GM19395 (cell line): ENCODE data around the gene DEXI.
"Not testable (repeated sequence)": the region's sequence is repeated elsewhere in the genome, so short reads cannot be mapped to it uniquely, and the experiment has no call there.

ENCODE experiments used
- ATAC-seq: cut with Tn5 transposase; IDR thresholded peaks from one replicate; pipeline ENCODE4 v1.9.1; 2021; ENCODE audit warnings: mild to moderate bottlenecking, moderate library complexity; ENCODE audit not compliant: unreplicated experiment

The DEXI gene

DNA sequence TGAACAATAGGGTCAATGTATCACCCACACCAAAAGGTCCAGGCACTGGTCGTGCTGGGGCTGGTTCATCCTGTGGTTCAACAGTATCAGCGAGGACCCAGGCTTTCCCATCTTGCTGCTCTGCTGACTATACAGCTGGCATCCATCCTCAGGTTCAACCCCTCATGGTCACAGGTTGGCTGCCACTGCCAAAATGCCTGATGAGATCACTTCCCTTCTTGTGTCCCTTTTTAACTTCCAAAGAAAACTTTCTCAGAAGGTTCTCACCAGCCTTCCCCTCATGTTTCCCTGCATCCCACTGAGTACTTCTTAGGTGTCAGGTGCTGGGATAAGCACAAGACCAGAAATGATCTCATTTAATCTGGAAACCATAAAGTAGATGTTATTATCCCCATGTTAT, 27.8 kb upstream of the DEXI start:
- ATAC-seq = no peak

DNA sequence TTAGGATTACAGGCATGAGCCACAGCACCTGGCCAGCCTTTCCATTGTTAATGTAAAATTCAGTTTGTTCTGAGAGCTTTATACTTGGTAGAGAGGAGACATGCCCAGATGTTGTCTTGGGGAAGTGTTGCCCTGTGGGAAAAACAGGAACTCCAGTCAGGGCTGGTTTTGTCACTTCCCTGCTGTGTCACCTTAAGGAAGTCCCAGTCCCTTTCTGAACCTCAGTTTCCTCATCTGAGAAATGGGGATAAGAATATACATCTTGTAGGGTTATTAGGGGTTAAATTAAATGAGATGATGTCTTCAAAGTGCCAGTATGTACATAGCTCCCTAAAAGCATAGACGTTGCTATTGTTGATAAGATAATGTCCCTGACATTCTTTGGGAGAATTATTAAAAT, 27.3 kb upstream of the DEXI start:
- ATAC-seq = no peak

DNA sequence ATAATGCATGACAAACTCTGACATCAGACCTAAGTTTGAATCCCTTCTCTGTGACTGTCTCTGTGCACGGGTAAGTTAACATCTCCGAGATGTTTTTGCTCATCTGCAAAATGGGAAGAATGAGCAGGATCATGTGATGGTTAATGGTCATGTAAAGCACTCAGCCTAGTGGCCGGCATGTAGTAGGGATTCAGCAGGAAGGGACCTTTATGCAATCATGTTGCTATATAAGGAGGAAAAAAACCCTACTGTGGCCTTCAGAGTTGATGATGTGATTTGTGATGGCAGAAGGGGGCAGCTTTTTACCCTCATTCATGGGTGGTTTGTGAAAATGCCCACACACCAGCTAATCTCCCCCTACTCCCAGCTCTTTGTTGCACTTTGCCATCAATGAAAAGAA, 26.2 kb upstream of the DEXI start:
- no peak for ATAC-seq

DNA sequence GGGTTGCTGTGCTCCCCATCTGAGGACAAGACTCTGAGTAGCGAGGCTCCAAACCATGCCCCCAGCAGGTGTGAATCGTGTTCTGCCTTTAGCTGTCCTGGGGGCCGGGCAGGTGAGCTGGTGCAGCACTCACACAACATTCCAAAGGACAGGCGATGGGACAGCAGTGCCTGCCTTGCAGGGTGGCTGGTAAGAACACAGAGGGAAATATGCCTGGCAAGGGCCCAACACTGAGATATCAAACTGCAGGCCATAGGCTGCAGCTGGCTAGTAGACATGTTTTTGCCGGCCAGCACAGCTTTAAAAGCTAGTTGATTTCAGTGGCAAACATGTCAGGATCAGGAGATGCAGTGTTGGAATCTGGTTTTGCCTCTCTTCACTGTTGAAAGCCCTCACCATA, 25.7 kb upstream of the DEXI start:
- ATAC-seq = no peak

DNA sequence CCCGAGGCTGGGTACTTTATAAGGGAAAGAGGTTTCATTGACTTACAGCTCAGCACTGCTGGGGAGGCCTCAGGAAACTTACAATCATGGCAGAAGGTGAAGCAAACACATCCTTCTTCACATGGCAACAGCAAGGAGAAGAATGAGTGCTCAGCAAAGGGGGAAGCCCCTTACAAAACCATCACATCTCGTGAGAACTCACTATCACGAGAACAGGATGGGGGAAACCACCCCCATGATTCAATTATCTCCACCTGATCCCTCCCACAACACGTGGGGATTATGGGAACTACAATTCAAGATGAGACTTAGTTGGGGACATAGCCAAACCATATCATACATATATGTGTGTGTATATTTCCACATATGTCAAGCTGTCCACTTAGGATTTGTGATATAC, 24.3 kb upstream of the DEXI start:
- not testable (repeated sequence) for ATAC-seq

DNA sequence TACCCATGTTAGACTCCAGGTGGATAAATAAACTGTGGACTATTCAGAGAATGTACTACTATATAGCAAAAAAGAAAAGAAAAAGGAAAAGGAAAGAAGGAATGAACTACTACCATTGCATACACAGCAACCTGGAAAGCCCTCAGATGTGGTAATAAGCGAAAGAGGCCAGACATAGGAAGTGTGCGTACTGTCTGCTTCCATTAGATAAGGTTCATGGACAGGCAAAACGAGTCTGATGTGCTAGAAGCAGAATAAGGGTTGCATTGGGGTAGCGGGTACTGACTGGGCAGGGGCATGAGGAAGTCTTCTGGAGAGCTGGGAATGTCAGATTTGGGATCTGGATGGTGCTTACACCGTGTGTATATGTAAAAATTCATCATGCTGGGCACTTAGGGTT, 23.9 kb upstream of the DEXI start:
- no peak for ATAC-seq

DNA sequence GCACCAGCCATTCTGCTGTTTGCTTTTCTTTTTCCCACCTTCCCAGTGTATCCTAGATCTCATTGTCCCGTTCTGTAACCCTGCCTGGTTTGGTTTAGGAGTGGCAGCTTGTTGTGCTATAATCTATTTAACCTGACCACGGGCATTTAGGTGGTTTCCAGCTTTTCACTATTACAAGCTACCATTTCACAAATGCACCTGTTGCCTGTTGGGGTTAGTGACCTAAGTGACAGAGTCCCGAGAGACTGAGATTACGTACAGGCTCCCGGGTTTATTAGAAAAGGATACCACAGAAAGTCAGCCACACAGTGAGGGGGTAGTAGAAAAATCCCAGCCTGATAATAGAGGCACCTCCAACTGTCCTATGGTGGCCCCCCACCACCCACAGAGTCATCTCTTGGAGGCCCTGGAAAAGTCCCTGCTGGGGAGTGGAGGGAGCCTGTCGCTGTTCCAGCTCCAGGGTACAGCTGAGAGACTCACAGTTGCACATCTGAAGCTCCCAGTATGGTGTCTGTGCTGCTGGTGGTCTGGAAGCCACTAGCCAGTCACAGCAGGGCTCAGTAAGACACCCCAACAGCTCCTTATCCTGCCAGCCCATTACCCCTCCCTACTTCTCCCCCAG, 23.3 kb upstream of the DEXI start:
- peak; percentile 75 for ATAC-seq

DNA sequence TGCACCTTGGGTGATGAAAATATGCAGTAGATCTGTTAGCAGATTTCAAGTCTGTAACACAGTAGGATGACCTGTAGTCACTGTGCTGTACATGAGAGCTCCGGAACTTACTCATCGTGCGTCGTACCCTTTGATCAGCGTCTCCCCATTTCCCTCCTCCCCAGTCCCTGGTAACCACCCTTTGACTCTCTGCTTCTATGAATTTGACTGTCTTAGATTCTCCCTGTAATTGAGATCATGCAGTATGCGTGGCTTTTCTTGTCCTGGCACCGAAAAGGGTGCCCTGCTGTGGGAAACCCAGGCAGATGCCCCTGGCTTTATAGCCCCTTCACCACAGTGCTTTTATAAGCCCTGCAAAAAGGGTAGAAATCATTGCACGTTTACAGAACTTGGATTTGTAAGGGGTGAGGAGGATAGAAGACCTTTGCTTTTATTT, 22.6 kb upstream of the DEXI start:
- ATAC-seq = peak; percentile 46

DNA sequence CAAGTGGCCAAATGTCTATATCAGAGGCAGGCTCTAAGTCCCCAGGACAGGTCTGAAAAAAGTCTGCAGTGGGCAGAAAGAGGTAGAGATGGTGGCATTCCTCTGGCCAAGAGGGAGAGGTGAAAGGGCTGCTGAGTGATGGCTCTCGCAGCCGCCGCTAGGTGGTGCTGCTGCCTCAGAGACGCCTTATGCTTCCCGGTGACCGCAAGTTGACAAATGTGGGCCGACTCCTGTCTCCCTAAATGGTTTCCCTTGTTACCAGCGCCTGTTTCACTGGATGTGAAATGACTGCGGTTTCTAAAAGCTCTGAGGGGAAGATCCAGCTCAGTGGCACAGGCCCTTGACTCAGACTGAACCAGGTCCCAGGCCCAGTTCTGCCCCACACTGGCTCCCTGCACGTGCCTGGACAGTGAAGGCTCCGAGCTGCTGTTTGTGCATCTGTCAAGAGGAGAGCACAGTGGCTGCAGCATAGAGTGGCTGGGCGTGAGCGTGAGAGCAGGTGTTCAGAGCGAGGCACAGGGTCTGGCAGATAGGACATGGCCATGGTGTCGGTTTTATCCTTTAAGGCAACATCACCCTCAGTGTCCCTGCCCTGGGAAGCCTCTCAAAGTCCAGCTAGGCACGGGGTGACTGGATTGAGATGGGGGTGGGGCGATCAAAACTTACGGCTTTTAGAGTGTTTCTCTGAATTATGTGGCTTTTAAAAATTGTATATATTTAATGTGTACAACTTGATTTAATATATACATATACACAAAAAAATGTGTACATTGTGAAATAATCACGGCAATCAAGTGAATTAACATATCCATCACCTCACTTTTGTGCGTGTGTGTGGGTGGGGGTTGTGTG, 22.0 kb upstream of the DEXI start:
- ATAC-seq = no peak

DNA sequence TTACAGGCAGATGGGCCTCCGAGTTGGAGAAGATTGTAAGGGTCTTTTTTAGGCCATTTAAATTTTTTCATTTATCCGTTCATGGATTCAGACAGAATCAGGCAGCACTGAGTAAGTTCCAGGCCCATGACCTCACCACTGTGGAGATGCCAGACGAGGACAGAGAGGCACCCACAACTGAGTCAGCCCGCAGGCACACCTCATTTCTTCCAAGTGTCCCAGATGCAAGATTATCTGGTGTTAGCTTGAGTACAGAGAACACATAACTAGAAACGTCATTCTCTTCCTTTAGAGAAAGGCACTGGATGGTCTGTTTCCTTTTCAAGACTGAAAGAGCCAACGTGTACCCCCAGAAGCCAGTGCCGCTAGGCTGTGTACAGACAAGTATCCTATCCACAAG, 19.0 kb upstream of the DEXI start:
- ATAC-seq = no peak

DNA sequence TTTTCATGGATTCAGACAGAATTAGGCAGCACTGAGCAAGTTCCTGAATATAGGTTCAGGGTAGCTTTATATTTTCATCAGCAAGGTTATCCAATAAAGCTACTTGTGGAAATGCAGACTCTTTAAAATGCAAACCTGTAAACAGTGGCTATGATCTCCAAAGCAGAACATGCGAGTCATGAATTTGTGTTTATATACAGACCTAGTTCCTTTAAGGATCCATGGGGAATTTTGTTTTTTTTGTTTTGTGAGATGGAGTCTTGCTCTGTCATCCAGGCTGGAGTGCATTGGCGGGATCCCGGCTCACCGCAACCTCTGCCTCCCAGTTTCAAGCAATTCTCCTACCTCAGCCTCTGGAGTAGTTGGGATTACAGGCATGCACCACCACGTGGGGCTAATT, 16.9 kb upstream of the DEXI start:
- ATAC-seq = no peak

DNA sequence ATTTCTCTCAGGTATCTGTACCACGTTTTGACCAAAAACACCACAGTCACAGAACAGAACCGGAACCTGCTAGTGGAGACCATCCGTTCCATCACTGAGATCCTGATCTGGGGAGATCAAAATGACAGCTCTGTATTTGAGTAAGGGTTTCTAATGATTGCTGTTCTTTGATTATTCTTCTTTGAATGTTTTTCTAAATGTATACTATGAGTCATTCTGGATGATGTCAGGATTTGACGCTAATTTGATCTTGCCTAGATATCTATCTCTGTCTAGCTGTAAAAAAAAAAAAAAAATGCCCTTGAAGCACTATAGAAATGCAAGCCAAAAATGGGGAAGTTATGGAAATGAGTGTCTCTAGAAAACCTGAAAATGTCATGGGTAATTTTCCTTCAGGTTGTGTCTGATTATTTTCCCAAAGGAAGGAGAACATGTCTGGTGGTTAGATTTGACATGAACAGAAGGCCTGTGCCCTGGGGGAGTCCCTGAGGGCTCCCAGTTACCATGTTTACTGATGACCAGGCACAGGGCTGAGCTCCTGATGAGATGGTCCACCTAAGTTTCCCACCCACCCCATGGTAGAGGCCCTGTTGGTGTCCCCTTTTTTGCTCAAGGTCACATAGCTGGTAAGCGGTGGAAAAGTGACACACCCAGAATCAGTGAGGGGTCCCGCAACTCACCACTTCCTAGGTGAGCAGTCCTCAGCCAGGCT, 15.7 kb upstream of the DEXI start:
- no peak for ATAC-seq

DNA sequence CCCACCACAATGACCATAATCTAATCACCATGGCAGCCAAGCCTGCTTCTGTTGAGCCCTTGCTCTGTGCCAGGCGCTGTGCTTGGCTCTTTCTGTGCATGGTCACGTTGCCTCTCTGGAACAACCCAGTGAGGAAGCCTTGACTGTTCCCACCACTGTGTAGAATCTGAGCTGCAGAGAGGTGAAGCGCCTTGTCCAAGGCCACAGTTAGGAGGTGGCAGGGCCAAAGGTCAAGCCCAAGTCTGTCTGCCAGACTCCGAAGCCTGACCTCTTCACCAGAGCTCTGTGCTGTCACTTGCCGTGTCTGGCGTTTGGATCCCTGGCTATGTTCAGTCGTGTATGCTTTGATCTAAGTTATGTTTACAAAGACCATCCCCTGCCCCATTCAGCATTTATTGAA, 12.6 kb upstream of the DEXI start:
- no peak for ATAC-seq

DNA sequence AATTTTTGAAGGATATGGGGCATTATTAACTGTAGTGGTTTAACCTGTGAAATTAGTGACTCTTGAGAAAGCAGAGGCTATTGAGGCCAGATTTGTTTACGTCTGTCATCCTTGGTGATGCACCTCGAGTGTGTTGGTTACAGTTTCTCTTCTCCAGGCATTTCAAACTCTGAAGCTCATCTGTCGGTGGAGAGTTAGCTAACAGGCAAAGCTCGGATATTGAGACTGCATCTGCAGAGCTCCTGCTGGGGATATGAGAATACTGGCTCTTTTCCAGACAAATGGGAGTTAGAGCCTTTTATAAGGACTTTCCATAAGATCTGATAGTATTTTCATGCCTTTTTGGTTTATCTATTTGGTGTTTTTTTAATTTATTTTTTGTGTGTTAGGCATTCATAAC, 8.8 kb upstream of the DEXI start:
- no peak for ATAC-seq

DNA sequence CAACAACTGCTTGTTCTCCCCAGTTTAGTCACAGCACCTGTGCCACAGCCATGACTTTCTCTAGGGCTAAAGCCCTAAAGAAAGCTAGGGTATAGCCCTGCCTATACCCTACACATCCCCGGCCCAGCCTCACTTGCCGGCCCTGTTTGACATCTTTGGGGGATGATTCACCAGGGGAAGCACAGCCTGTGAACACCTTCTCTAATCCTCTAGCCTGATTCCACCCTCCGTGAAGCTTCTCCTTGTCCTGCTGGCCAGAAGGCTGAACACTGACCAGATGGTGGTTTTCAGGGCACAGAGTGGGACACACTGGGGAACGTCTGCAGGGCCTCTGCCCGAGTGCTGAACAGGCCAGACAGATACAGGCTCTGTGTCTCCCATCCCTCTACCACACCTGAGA, 8.1 kb upstream of the DEXI start:
- no peak for ATAC-seq

DNA sequence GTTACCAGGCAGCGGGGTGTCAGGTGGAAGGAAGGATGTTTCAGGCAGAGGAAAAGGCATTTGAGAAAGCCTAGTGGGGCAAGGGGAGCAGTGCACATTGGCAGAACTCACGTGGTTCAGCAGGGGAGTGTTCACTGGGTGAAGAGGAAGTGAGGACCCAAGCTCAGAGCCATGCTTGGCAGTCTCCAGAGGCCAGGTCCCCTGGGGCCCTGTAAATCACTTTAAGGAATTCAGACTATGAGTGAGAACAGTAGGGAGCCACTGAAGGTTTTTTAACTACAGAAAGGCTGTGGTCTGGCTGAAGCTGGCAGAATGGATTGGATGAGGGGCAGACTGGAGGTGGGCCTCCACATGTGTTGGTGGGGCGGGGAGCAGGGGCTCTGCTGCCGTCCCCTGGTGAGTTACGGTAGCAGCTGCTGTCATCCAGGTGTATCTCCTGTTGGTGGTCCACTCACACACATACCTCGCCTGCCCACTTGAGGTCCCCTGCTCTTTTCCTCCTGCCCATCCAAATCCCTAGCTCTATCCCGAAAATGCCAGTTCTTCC, 7.2 kb upstream of the DEXI start:
- ATAC-seq = peak; percentile 68

DNA sequence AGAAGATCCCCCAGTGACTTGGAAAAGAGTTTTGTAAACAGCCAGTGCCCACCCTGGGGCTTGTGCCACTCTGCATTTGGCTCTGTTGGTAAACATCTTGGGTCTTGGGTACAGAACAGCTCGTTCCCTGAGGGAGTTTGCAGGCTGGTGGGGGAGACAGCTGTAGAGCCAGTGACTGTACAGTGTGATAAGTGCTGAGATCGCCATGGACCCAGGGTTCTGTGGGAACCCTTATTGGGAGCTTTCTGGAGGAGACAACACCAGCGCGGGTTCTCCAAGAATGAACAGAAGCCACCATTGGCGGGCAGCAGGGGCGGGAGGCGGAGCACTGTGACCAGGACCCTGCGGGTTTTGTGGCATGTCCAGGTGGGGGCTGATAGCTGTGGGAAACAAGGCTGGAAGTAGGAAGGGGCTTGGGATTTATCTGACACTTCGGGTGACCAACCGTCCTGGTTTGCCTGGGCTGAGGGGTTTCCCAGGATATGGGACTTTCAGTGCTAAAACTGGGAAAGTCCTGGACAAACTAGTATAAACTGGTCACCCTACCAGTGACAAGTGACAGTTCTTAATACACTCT, 5.0 kb upstream of the DEXI start:
- ATAC-seq = no peak

DNA sequence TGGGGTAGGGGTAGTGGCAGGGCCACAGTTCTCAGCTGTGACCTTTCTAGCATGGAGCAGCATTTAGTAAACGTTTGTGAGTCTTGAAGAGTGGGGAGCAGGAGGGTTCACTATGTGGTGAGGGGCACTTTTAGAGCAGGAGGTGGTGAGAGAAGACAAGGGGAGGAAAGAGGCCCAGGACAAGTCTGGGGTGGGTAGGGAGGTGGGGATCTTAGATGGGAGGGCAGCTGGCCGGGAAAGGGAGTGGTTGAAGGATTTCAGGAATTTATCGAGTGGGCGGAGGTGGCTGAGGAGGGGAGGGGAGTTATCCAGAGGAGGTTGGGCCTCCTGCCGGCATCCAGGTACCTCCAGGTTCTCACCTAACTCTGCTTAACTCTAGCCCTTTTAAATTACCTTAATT, 4.0 kb upstream of the DEXI start:
- ATAC-seq = no peak

DNA sequence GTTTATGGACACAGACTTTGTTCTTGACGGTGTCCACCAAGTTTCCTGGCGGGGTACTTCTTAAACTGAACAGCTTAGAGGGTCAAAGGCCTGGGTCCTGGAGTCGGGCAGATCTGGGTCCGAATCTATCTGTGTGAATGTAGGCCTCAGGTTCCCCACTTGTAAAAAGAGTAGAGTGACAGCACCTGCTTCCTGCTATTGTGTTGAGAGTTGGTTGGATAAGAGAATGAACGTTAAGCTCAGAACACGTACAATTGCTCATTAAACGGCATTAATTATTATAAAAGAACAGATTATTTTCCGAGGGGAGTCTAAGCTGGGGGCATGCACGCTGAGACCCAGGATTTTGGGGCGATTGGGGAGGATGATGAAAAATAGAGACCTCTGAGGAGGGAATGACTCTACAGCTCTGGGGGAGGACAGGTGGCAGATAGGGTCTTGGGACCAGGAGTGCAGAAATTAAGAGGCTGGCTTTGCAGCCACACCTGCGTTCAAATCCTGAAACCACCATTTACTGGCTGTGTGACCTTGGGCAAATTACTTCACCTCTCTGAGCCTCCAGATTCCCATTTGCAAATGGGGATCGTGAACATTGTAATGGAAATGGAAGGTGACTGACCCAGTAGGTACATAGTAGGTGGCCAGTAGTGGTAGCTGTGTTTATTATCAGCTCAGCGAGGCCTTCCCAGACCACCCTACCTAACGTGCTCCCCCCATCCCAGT, 3.0 kb upstream of the DEXI start:
- ATAC-seq = no peak

DNA sequence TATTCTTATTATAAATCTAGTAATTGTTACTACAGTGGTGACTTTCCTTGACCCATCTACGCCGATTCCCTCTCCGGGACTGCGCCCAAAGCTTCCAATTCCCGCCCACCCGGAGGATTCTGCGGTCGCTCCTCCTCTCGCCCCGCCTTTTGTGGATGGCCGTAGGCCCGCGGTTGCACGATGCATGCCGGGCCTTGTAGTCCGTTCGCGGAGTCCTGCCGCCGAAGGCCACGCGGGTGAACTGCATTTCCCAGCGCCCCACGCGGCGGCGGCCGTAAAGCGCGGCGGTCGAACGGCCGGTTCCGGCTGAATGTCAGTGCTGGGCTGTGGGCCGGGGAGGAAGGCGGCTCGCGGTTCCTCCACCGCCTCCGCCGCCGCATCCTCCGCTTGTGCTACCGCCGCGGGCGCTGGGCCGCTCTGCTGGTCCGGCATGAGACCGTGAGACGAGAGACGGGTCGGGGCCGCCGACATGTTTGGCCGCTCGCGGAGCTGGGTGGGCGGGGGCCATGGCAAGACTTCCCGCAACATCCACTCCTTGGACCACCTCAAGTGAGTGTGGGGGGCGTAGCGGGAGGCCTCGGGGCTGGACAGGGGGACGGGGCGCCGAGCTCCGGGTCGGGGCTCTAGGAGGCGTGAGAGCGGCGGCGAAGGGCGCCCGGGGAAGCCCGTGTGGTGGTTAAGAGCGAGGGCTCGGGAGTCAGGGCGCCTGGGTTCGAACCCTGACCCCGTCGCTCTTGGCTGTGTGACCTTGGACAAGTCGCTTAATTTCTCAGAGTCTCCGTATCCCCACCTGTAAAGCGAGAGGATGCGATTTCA, 2.2 kb upstream of the DEXI start, which contains the start of gene CLEC16A:
TSS of gene CLEC16A (plus strand) at position 316 of the 816 bp plus-strand sequence. CDS start at position 470, 154 bp downstream.
- ATAC-seq = peak; percentile 64
